NCI-H510A treated with DMSO at 0.1 percent for 48 hours (cell line): ENCODE data around the gene KDM4C.

Experiments used
- DNase-seq: peaks from one replicate; lab custom pipeline; 2025; lab: John Stamatoyannopoulos, UW

KDM4C gene

DNA sequence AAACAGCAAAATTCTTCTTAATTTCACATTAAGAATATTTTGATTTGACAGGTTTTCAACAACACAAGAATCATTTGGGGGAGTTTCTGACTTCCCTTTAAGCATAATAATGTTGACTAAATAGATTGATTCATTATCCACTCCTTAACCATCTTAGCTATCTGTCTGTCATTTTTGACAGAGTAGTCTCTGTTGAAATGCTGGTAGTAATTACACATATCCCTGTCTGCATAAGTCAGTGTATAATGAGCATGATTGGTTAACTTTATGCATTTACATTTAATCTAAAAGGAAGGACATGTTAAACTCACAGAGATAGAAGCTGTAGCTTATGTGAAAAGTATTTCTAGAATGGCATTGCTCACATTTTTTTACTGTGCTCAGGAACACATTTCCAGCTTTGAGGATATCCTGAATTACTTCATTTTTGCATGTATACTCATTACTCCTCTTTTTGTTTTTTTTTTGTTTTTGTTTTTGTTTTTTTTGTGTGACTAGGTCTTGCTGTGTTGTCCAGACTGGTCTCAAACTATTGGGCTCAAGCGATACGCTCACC is 385.9 kb downstream of the KDM4C start:
- DNase-seq = no peak

DNA sequence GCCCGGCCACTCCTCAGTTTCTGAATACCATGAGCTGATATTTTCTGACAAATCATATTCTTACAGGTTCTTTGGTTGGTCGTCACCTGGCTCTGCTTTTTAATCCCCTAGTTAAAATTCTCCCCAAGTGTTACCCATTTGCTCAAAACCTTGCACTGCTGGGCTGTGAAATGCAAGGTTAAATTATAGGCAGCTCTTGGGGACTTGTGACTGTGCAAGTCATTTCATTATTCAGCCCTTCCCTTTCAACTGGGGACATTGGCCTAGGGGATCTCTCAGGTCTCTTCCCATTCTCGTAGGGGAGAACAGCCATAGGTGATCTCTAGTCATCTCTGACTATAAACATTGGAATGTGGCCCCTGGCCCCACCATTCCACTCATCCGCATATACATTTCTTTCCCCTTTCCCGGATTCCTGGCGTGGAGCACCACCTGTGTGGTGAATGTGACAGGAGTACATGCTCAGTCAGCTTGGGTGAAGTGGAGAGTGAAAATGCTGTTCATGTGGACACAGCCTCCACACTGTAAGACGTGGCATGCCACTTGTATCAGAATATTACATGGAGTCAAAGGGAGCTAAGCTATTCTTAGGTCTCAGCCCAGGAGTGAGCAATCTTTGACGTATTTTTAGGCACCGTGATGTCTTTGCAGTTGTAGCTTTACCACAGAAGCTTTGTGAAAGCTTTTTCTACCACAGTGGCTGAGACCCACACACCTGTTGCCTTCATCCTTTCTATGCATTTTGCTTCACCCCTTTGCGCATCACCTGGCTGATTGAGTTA is 386.7 kb downstream of the KDM4C start:
- no peak for DNase-seq

- no peak for DNase-seq
Measured at GRCh38 chr9:7145361-7146069, 387.7 kb downstream of the KDM4C start.

DNA sequence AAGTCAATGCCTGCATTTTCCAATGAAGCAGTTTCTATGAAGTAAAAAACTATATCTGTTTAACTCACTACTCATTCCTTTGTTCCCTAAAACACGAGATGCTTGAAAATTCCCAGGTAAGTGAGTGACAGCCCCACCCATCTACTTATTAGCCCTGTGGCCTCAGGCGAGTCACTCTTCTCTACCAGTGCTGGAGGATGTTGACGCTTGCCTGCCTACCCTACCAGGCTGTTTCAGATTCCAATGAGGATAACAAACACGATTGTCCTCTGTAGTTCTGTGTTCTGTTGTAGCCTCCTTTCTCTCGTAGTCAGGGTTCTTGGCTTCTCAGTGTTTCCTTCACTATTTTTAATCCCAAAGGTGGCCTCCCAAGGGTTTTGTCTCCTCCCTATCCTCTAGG is 388.8 kb downstream of the KDM4C start:
- no peak for DNase-seq

- no peak for DNase-seq
Measured at GRCh38 chr9:7147121-7148090, 389.6 kb downstream of the KDM4C start.

- DNase-seq = no peak
Measured at GRCh38 chr9:7148243-7148765, 390.5 kb downstream of the KDM4C start.

DNA sequence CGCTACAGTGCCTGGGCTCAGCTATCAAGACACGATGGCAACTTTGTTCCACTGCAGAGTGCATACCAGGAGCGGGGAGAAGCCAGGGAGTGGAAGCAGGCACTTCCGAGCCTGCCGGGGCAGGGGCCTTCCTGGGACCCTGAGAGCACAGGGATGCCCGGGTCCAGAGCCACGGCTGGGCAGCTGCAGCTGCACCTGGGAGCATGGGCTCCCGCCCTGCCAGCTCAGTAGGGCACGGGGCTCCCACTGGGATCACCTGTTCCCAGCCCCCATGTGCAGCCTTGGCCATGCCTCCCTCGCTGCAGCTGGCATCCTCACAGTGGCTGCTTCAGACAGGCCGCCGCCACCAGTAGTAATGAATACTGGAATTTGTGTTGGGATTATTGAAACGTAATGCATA is 391.5 kb downstream of the KDM4C start:
- no peak for DNase-seq

DNA sequence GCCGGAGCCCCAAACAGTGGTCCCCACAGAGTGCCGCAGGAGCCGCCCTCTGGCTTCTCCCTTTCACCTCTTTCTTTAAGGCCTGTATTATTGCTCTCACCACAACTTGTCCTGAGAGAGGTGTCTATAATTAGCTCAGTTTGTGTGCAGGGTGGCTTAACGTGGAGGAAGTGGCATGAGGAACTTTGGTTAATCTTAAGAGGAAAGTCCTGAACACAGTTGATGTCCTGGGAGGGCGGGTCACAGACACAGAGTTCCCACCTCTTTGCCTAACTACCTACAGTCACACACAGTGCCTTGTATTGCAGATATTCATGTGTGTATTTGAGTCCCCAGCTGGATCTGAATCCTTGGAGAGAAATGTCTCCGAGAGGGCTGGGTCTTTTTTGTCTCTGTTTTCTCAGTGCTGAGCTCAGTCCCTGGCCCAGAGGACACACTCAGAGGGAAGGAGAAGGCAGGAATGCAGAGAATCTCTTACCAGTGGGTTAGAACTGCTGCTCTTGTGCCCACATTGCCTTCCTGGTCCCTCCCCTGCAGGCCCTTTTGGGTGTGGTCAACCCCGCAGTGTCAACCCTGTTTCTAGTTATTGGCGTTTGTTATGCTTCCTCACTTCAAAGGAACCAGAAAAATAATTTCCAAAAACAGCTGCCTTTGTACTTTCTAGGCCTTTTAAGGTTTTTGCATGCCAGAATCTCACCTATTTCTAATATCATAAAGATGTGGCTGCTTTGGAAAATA is 392.5 kb downstream of the KDM4C start:
- no peak for DNase-seq

GRCh38 chr9:7153134-7153533 is 395.4 kb downstream of the KDM4C start:
- DNase-seq = no peak

DNA sequence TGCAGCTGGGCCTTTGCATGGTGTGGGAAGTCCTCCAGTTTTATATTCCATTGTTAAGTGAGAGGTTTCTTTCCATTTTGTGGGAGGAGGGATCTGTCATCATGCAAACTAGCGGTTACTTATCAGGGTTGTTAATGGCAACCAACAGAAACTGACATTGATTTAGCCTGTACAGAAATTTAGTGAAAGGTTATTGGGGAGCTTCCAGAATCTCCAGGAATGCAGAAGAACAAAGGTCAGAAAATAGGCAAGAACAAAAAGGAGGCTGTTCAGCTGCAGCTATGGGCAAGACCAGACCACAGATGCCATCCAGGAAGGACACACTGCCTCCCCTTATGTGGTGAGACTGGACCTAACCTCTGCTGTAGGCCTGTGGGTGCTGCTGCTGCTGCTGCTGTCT is 395.8 kb downstream of the KDM4C start:
- DNase-seq = no peak

- DNase-seq = no peak
Measured at GRCh38 chr9:7154003-7154619, 396.3 kb downstream of the KDM4C start.

DNA sequence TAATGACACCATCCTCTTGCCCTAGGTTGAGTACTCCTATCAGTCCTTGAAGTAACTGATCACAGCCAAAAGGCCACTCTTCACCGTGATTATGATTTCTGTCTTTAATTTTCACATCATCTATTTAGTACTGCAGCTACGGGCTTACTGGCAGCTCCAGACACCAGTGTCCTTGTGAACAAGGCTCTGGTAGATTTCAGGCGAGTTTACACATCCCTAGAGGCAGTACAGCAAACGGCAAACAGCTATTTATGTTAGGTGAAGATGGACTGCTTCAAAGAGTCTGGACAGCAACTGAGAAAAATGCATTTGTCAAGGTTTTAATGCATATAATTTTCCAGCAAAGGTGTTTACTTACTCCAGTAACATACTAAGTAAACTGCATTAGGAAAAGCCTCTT is 396.9 kb downstream of the KDM4C start:
- DNase-seq = no peak

- DNase-seq = no peak
Measured at GRCh38 chr9:7161469-7161868, 403.7 kb downstream of the KDM4C start.

- DNase-seq = no peak
Measured at GRCh38 chr9:7163932-7164331, 406.2 kb downstream of the KDM4C start.

DNA sequence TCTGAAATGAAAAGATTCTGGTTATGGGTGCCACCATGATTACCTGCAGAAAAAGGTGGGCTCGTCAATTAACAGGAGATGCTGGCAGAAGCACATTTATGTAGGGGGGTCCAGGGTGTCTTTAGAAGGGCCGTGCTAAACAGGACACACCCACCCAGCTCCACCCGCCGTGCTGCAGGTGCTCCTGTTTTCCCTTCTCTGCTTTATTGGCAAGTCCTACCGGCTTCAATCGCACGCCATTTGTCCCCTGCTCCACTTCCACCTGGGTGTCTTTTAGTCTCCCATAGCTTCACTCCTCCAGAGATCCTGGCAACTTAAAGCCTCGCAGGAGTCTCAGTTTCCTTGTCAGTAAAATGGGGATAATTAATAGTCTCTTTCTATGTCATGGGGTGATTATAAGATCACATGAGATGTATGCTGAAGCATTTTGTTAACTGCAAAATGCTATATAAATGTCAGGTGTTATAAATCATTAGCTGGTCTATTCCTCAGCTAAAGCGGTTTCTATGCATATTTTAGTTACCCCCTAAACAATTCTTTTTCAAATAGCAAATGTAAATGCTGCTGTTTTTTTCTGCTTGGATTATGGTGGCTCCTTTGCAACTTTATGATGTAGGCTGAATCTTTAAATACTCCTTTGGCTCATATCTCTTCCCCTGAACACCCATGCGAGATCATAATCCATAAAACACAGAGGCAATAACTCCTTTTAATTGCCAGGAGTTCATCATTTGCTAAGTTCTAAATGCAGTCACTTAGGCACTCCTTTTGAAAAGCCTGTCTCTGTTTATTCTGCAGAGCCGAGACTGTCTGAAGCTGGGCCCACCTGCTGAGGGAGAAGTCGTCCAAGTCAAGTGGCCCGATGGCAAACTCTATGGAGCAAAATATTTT is 406.9 kb downstream of the KDM4C start:
- DNase-seq = no peak

GRCh38 chr9:7165331-7165975 is 407.7 kb downstream of the KDM4C start:
- DNase-seq = no peak

- no peak for DNase-seq
Measured at GRCh38 chr9:7166074-7166473, 408.3 kb downstream of the KDM4C start.

DNA sequence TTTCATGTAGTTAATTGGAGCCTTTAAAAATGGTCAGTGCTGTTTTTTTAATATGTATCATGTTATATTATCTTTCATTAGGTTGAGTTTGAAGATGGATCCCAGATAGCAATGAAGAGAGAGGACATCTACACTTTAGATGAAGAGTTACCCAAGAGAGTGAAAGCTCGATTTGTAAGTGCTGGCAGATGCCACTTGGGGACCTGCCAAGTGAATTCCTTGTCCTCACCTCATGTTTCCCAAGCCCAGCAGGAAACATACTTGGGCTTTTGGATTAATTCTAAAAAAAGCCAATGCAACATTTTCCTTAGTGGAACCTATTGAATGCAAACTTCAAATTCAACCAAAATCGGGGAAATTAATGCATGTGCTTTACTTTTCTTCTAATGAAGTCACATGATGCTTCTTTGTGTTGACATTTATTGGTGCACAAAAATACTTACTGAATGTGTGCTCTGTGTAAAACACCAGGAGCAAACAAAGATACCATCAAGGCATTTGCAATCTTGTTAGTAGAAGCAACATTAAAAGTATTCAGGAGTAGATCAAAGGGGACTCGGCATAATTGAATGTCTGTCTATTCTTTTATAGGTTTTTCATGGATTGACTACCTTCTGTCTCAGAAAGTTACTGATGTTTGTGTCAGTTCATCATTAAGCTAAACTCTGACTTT is 412.1 kb downstream of the KDM4C start:
- DNase-seq = no peak
